Colonic mucosa (tissue), 4 donors: ENCODE measurements around the gene GNAL. TPM values are rescaled to one million over a fixed set of nuclear protein-coding genes. Genes with fewer than 3 reads are reported as not detected.
"Not testable (repeated sequence)": the region's sequence is repeated elsewhere in the genome, so short reads cannot be mapped to it uniquely, and the experiment has no call there.

ENCODE experiments used
- DNase-seq: peaks from one replicate; pipeline ENCODE4 v3.0.0-alpha.2; 2020
- H3K27ac ChIP-seq: fragments of 200-600 bp; one replicate; pipeline ENCODE4 v1.8.0; 2021
- H3K27me3 ChIP-seq: fragments of 200-600 bp; one replicate; pipeline ENCODE4 v1.8.0; 2021
- H3K36me3 ChIP-seq: fragments of 200-600 bp; one replicate; pipeline ENCODE4 v1.8.0; 2021
- H3K4me1 ChIP-seq: fragments of 200-600 bp; one replicate; pipeline ENCODE4 v1.8.0; 2021; ENCODE audit warnings: mild to moderate bottlenecking
- H3K4me3 ChIP-seq: fragments of 200-600 bp; one replicate; pipeline ENCODE4 v1.8.0; 2021
- H3K9ac ChIP-seq, 2 donors: one replicate each; pipeline ENCODE4 v1.7.0; 2013; ENCODE audit warnings: control low read depth in 2 of 2, low read depth in 2 of 2, low read length in 2 of 2
- H3K9me3 ChIP-seq: fragments of 200-600 bp; one replicate; pipeline ENCODE4 v1.8.0; 2021
- CTCF ChIP-seq: fragments of 200-600 bp; IDR thresholded peaks from one replicate; pipeline ENCODE4 v1.8.0; 2022; ENCODE audit warnings: antibody characterized with exemption, mild to moderate bottlenecking
- intact Hi-C: fragments of 100-400 bp; cut with DNase I; formaldehyde crosslinking; loops from one replicate; pipeline ENCODE4 v1.14.1; 2022
- total RNA-seq, 2 donors: library from RNA; stranded (reverse); fragmentation: NEBNext Ultra II Directional in 1 of 2; extraction: Animal tissue kit (Norgen Biotek cat#: 25700) in 1 of 2; gene quantifications; one replicate each; pipeline ENCODE4 v1.2.1, GENCODE V29; 2021
- donor health status: healthy.
- donor health status: DM: no; HTN: no; CAD: no.
- donor health status: DM: no; HTN: no; CAD: no.

GNAL gene
- total RNA-seq, 2 donors from 2014 or later, result 2.0 to 2.6 TPM

DNA sequence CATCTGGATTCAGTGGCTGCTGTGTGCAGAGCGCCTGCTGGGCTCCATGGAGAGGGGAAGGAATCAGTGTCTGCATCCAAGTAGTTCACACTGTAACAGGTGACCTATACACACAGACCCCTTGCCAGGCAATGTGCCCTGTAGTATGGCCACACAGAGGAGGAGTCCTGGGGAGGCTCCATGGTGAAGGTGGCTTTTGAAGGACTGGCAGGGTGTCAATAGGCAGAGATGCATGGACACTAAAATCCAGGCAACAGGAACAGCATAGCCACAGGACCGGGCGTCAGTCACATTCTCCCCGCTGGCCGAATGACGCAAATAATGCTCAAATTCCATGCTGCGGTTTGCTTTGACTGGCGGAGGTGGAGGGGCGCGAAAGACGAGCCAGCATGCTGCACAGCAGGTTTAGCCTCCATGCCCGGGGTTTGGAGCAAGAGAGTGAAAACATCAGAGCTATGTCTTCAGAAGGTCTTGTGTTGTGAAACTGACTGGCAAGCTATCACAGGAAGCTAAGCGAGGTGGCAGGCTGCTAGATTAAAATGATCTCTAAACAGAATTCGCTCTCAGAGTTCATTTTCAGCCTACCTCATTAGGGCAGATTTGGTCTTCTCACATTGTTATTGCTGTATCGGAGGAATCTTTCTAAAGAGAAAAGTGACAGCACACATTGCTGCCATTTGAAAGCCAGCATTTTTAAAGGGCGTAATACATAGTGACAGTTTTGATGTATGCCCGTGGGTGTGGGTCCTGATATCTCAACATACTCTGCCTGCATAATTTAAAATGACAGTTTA, 161.0 kb downstream of the GNAL start:
- intact Hi-C loops, result loop anchor here (10.0 kb wide), 1 partner anchor 55 kb away; the partner anchor contains the start of gene MPPE1
- no peaks in the 10 kb centered on the region for H3K9me3 ChIP-seq
- no peaks in the 10 kb centered on the region for H3K27me3 ChIP-seq
- TF ChIP-seq CTCF, result no peak
- H3K4me1 ChIP-seq, result peaks cover 13% of the 10 kb centered on the region
- H3K9ac ChIP-seq, result peak overlapping the region in 1 of 2 donors; percentile 100
- DNase-seq, result peak; percentile 58
- no peaks in the 10 kb centered on the region for H3K36me3 ChIP-seq
- peak overlapping the region; percentile 77 for H3K4me3 ChIP-seq
- peak overlapping the region; percentile 84 for H3K27ac ChIP-seq

GRCh38 chr18:11850821-11851145, 161.7 kb downstream of the GNAL start:
- Histone ChIP-seq H3K9me3 (no peaks in the 10 kb centered on the region), H3K9ac (peak overlapping the region; percentile 92 to 100), H3K27me3 (no peaks in the 10 kb centered on the region), H3K4me1 (peaks cover 13% of the 10 kb centered on the region), H3K27ac (peak overlapping the region; percentile 84), H3K4me3 (peak overlapping the region; percentile 77), H3K36me3 (no peaks in the 10 kb centered on the region)
- TF ChIP-seq CTCF, result no peak
- intact Hi-C loops, result loop anchor here (10.0 kb wide), 1 partner anchor 54 kb away; the partner anchor contains the start of gene MPPE1
- DNase-seq, result no peak

DNA sequence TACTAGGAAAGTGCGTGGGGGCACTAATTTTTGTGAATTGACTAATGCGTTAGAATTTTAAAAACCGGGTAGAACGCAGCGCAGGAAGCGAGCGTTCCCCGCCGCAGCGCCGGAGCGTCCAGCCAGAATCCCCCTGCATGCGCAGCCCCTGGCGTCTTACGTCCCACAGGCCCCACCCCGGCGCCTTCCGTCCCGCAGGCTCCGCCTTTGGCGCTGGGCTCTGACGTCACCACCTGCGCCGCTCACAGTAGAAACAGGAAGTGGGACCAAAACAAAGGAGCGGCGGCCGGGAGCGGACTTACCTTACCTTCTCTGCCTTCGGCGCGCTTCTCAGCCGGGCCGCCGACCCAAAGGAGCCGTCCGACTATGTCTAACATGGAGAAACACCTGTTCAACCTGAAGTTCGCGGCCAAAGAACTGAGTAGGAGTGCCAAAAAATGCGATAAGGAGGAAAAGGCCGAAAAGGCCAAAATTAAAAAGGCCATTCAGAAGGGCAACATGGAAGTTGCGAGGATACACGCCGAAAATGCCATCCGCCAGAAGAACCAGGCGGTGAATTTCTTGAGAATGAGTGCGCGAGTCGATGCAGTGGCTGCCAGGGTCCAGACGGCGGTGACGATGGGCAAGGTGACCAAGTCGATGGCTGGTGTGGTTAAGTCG, 162.2 kb downstream of the GNAL start, which contains the start of gene CHMP1B:
TSS of gene CHMP1B (plus strand) at position 268 of the 660 bp plus-strand sequence. CDS start at position 367, 99 bp downstream.
- no peaks in the 10 kb centered on the region for H3K9me3 ChIP-seq
- H3K4me3 ChIP-seq, result peak within 1 kb of the TSS; percentile 77
- H3K27me3 ChIP-seq, result no peaks in the 10 kb centered on the region
- intact Hi-C loops, result loop anchor here (10.0 kb wide), 1 partner anchor 54 kb away; the partner anchor contains the start of gene MPPE1
- H3K36me3 ChIP-seq, result no peaks in the 10 kb centered on the region
- peak within 1 kb of the TSS; percentile 92 to 100 for H3K9ac ChIP-seq
- DNase-seq, result peak; percentile 99
- no peak for TF ChIP-seq CTCF
- H3K27ac ChIP-seq, result peak within 1 kb of the TSS; percentile 84
- peaks cover 13% of the 10 kb centered on the region for H3K4me1 ChIP-seq

DNA sequence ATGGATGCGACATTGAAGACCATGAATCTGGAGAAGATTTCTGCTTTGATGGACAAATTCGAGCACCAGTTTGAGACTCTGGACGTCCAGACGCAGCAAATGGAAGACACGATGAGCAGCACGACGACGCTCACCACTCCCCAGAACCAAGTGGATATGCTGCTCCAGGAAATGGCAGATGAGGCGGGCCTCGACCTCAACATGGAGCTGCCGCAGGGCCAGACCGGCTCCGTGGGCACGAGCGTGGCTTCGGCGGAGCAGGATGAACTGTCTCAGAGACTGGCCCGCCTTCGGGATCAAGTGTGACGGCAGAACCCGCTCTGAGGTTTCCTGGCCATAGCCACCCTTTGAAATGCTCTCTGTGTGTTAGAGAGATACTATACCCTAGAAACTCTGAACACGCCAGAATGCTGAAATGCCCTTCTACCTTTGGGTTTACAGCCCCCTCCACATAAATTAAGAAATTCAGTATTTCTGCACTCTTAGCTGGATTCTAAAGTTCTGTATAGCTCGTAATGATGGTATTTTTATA, 162.8 kb downstream of the GNAL start:
- H3K4me3 ChIP-seq, result peak overlapping the region; percentile 77
- H3K36me3 ChIP-seq, result no peaks in the 10 kb centered on the region
- intact Hi-C loops, result loop anchor here (10.0 kb wide), 1 partner anchor 53 kb away; the partner anchor contains the start of gene MPPE1
- peak overlapping the region; percentile 92 to 100 for H3K9ac ChIP-seq
- peaks cover 13% of the 10 kb centered on the region for H3K4me1 ChIP-seq
- no peaks in the 10 kb centered on the region for H3K27me3 ChIP-seq
- H3K27ac ChIP-seq, result peak overlapping the region; percentile 84
- peak; percentile 53 for DNase-seq
- H3K9me3 ChIP-seq, result no peaks in the 10 kb centered on the region
- no peak for TF ChIP-seq CTCF

DNA sequence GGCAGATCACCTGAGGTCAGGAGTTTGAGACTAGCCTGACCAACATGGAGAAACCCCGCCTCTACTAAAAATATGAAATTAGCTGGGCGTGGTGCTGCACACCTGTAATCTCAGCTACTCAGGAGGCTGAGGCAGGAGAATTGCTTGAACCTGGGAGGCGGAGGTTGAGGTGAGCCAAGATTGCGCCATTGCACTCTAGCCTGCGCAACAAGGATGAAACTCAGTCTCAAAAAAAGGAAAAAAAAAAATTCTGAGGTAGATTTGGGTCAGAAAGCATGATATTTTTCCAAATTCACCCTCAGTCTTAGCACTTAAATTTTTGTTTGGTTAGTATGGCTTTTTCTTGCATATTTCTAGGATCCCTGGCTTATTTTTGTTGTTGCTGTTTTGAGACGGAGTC, 165.5 kb downstream of the GNAL start:
- DNase-seq, H3K27ac ChIP-seq, H3K9ac ChIP-seq, H3K27me3 ChIP-seq, H3K9me3 ChIP-seq, H3K36me3 ChIP-seq, H3K4me3 ChIP-seq: not testable (repeated sequence)
- intact Hi-C loops, result loop anchor here (10.0 kb wide), 1 partner anchor 50 kb away; the partner anchor contains the start of gene MPPE1
- H3K4me1 ChIP-seq, result peaks cover 13% of the 10 kb centered on the region
